Stimulated activated CD4-positive, alpha-beta T cell treated with anti-CD3 and anti-CD28 coated beads, TNF-alpha, amount 100 ng/mL, for 1 hour (primary cell): Measurements from ENCODE around the gene PRKAR1B.

Source experiments
- DNase-seq, 3 donors: peaks; one replicate each; pipeline ENCODE4 v3.0.0-alpha.2; 2020; ENCODE audit warnings: low read depth in 3 of 3, low spot score in 1 of 3

Gene PRKAR1B

GRCh38 chr7:545470-545869, 181.6 kb downstream of the PRKAR1B start:
- no peak for DNase-seq

- DNase-seq = no peak
Observed at GRCh38 chr7:544338-545221, 182.5 kb downstream of the PRKAR1B start.

GRCh38 chr7:543501-544337, 183.4 kb downstream of the PRKAR1B start:
- DNase-seq = no peak

- DNase-seq = no peak
Observed at GRCh38 chr7:542713-543500, 184.2 kb downstream of the PRKAR1B start.

- no peak for DNase-seq
Observed at GRCh38 chr7:542131-542712, 184.9 kb downstream of the PRKAR1B start.

- DNase-seq = no peak
Observed at GRCh38 chr7:541661-542060, 185.4 kb downstream of the PRKAR1B start.

GRCh38 chr7:540997-541396, 186.1 kb downstream of the PRKAR1B start:
- DNase-seq = no peak

GRCh38 chr7:540579-540978, 186.5 kb downstream of the PRKAR1B start:
- DNase-seq = no peak

- no peak for DNase-seq
Observed at GRCh38 chr7:539731-540411, 187.2 kb downstream of the PRKAR1B start.

- DNase-seq = no peak
Observed at GRCh38 chr7:538764-539685, 188.1 kb downstream of the PRKAR1B start.

- DNase-seq = no peak
Observed at GRCh38 chr7:537911-538634, 189.0 kb downstream of the PRKAR1B start.

- DNase-seq = no peak
Observed at GRCh38 chr7:536231-536630, 190.8 kb downstream of the PRKAR1B start.

- no peak for DNase-seq
Observed at GRCh38 chr7:534959-535358, 192.1 kb downstream of the PRKAR1B start.

GRCh38 chr7:534075-534474, 193.0 kb downstream of the PRKAR1B start:
- DNase-seq = no peak

- no peak for DNase-seq
Observed at GRCh38 chr7:533266-533665, 193.8 kb downstream of the PRKAR1B start.

- DNase-seq = no peak
Observed at GRCh38 chr7:532379-533143, 194.5 kb downstream of the PRKAR1B start.

GRCh38 chr7:531777-532176, 195.3 kb downstream of the PRKAR1B start:
- no peak for DNase-seq

GRCh38 chr7:528451-528850, 198.6 kb downstream of the PRKAR1B start:
- DNase-seq = no peak
